ENCODE measurements around the gene ZNF641. TPM values are rescaled to one million over a fixed set of nuclear protein-coding genes. Genes with fewer than 3 reads are reported as not detected.

ZNF641 gene
- total and polyA plus RNA-seq, 4 donors, result 3.0 to 15.8 (median 6.1) TPM

DNA sequence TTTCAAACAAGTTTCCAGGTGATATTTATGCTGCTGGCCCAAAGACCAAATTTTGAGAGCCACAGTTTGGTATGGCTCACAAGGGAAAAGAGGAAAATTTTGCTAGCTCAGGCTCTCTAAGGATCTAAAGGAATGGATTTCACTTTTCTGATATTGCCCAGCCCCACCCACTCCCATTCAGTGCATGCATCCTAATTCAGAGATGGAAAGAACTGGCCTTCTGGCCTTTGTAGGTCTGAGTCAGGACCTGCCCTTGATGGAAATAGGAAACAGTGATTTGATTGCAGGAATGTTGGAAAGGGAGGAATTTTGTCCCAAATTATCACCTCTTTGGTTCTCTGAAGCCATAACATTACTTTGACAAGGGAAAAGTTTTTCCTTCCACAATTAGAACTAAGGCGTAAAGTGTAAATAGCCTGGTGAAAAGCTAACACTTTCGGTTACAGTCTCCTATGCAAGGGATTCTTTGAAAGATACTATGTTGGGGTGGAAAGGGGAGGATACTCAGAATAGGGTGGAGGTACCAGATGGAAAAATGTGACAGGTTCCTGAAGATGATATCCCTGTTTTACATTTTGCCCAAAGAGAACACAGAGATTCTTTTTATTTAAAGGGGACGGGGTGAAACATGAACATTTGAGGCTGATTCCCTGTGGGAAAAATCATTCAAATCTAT lies 11.1 kb downstream of the ZNF641 start:
- Histone ChIP-seq H3K27ac (ENCODE audit: low read depth in 1 of 2, low read length in 2 of 2) (no peak overlapping the region), H3K36me3 (ENCODE audit: control insufficient read depth in 4 of 4, insufficient read depth in 3 of 4, low read depth in 1 of 4, low read length in 3 of 4) (peaks cover 2 to 26% (median 18%) of the 10 kb centered on the region in 4 donors), H3K4me1 (ENCODE audit: control insufficient read depth in 4 of 4, insufficient read depth in 4 of 4, low read length in 3 of 4) (no peaks in the 10 kb centered on the region), H3K9ac (ENCODE audit: low read depth in 1 of 2, low read length in 2 of 2) (no peak overlapping the region), H3K4me3 (ENCODE audit: low read depth in 1 of 3, low read length in 3 of 3) (no peak overlapping the region), H3K27me3 (ENCODE audit: control insufficient read depth in 4 of 4, insufficient read depth in 4 of 4, low read length in 3 of 4) (no peaks in the 10 kb centered on the region), H3K9me3 (ENCODE audit: control insufficient read depth in 4 of 4, low read length in 3 of 4) (no peaks in the 10 kb centered on the region)
- no peak for DNase-seq (ENCODE audit: low spot score)
- WGBS, result 98% methylated on average over 3 of the region's 3 CpGs
- TF ChIP-seq HNF4G (IDR thresholded peaks at IDR 0.05) (no peak), TAF1 (conservative IDR thresholded peaks at IDR 0.05) (no peak), SP1 (IDR thresholded peaks at IDR 0.05) (no peak), RAD21 (IDR thresholded peaks at IDR 0.05) (no peak)
- TF ChIP-seq, protein P1, sequence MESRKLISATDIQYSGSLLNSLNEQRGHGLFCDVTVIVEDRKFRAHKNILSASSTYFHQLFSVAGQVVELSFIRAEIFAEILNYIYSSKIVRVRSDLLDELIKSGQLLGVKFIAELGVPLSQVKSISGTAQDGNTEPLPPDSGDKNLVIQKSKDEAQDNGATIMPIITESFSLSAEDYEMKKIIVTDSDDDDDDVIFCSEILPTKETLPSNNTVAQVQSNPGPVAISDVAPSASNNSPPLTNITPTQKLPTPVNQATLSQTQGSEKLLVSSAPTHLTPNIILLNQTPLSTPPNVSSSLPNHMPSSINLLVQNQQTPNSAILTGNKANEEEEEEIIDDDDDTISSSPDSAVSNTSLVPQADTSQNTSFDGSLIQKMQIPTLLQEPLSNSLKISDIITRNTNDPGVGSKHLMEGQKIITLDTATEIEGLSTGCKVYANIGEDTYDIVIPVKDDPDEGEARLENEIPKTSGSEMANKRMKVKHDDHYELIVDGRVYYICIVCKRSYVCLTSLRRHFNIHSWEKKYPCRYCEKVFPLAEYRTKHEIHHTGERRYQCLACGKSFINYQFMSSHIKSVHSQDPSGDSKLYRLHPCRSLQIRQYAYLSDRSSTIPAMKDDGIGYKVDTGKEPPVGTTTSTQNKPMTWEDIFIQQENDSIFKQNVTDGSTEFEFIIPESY (IDR thresholded peaks at IDR 0.05), result no peak

DNA sequence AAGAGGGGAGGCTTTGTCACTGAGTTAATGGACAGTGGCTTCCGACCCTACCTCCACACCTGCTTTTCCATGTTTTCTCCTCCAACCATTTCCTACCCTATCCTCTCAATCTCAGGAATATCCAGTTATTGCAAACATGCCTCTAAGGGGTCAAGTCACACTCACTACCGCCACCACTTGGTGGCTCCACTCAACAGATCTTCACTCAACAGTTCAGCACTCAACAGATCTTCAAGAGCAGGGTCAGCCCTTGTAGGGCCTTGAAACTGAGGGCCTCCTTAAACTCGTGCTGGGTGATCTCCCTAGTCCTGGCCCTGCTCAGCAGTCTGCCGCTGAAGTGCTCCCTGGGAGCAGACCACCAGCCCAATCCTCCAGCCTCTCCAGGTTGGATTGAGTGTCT lies 14.2 kb downstream of the ZNF641 start:
- Histone ChIP-seq H3K27ac (ENCODE audit: low read depth in 1 of 2, low read length in 2 of 2) (no peak overlapping the region), H3K9me3 (ENCODE audit: control insufficient read depth in 4 of 4, low read length in 3 of 4) (no peaks in the 10 kb centered on the region), H3K27me3 (ENCODE audit: control insufficient read depth in 4 of 4, insufficient read depth in 4 of 4, low read length in 3 of 4) (no peaks in the 10 kb centered on the region), H3K9ac (ENCODE audit: low read depth in 1 of 2, low read length in 2 of 2) (no peak overlapping the region), H3K4me1 (ENCODE audit: control insufficient read depth in 4 of 4, insufficient read depth in 4 of 4, low read length in 3 of 4) (no peaks in the 10 kb centered on the region), H3K36me3 (ENCODE audit: control insufficient read depth in 4 of 4, insufficient read depth in 3 of 4, low read depth in 1 of 4, low read length in 3 of 4) (peaks cover 0 to 2% (median 0%) of the 10 kb centered on the region in 4 donors), H3K4me3 (ENCODE audit: low read depth in 1 of 3, low read length in 3 of 3) (no peak overlapping the region)
- 68% methylated on average over 4 of the region's 4 CpGs for WGBS
- no peak for DNase-seq (ENCODE audit: low spot score)
- TF ChIP-seq, protein P2, sequence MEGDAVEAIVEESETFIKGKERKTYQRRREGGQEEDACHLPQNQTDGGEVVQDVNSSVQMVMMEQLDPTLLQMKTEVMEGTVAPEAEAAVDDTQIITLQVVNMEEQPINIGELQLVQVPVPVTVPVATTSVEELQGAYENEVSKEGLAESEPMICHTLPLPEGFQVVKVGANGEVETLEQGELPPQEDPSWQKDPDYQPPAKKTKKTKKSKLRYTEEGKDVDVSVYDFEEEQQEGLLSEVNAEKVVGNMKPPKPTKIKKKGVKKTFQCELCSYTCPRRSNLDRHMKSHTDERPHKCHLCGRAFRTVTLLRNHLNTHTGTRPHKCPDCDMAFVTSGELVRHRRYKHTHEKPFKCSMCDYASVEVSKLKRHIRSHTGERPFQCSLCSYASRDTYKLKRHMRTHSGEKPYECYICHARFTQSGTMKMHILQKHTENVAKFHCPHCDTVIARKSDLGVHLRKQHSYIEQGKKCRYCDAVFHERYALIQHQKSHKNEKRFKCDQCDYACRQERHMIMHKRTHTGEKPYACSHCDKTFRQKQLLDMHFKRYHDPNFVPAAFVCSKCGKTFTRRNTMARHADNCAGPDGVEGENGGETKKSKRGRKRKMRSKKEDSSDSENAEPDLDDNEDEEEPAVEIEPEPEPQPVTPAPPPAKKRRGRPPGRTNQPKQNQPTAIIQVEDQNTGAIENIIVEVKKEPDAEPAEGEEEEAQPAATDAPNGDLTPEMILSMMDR (IDR thresholded peaks at IDR 0.05; ENCODE audit: low read depth, low read length, missing input control), result no peak
- no peak for TF ChIP-seq SP1 (IDR thresholded peaks at IDR 0.05)
- TF ChIP-seq, protein P3, sequence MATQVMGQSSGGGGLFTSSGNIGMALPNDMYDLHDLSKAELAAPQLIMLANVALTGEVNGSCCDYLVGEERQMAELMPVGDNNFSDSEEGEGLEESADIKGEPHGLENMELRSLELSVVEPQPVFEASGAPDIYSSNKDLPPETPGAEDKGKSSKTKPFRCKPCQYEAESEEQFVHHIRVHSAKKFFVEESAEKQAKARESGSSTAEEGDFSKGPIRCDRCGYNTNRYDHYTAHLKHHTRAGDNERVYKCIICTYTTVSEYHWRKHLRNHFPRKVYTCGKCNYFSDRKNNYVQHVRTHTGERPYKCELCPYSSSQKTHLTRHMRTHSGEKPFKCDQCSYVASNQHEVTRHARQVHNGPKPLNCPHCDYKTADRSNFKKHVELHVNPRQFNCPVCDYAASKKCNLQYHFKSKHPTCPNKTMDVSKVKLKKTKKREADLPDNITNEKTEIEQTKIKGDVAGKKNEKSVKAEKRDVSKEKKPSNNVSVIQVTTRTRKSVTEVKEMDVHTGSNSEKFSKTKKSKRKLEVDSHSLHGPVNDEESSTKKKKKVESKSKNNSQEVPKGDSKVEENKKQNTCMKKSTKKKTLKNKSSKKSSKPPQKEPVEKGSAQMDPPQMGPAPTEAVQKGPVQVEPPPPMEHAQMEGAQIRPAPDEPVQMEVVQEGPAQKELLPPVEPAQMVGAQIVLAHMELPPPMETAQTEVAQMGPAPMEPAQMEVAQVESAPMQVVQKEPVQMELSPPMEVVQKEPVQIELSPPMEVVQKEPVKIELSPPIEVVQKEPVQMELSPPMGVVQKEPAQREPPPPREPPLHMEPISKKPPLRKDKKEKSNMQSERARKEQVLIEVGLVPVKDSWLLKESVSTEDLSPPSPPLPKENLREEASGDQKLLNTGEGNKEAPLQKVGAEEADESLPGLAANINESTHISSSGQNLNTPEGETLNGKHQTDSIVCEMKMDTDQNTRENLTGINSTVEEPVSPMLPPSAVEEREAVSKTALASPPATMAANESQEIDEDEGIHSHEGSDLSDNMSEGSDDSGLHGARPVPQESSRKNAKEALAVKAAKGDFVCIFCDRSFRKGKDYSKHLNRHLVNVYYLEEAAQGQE (IDR thresholded peaks at IDR 0.05), result no peak
- TF ChIP-seq HNF4G (IDR thresholded peaks at IDR 0.05), result no peak
- TF ChIP-seq, protein P1 (IDR thresholded peaks at IDR 0.05), result no peak
- TF ChIP-seq GABPA (IDR thresholded peaks at IDR 0.05 in 1 of 2, conservative IDR thresholded peaks at IDR 0.05 in 1 of 2), result no peak
- TF ChIP-seq FOXA1 (IDR thresholded peaks at IDR 0.05), result no peak
- no peak for TF ChIP-seq EGR1 (IDR thresholded peaks at IDR 0.05; ENCODE audit: low read depth in 2 of 2)
- no peak for TF ChIP-seq TAF1 (conservative IDR thresholded peaks at IDR 0.05)
- TF ChIP-seq, protein P4, sequence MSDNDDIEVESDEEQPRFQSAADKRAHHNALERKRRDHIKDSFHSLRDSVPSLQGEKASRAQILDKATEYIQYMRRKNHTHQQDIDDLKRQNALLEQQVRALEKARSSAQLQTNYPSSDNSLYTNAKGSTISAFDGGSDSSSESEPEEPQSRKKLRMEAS (IDR thresholded peaks at IDR 0.05), result no peak
- no peak for TF ChIP-seq JUND (IDR thresholded peaks at IDR 0.05)
- no peak for TF ChIP-seq RXRA (IDR thresholded peaks at IDR 0.05)
- no peak for TF ChIP-seq HNF4A (conservative IDR thresholded peaks at IDR 0.05)
- no peak for TF ChIP-seq FOXA2 (IDR thresholded peaks at IDR 0.05)
- TF ChIP-seq NR2F2 (IDR thresholded peaks at IDR 0.05), result no peak

Measured in liver (tissue), 9 donors.